H1 (cell line): ENCODE results near the gene ATP2B1. TPM values are rescaled to one million over a fixed set of nuclear protein-coding genes. Genes with fewer than 3 reads are reported as not detected.

Source experiments
- CTCF ChIA-PET: fragments of 300-600 bp; sonication (Branson Sonifier 250); formaldehyde crosslinking; loops from one replicate; lab custom pipeline; 2021; ENCODE audit not compliant: partially characterized antibody; lab: Charles Lee
- POLR2A ChIA-PET: fragments of 300-600 bp; sonication (Branson Sonifier 250); formaldehyde crosslinking; loops from one replicate; lab custom pipeline; 2021; ENCODE audit warnings: inconsistent platforms; ENCODE audit not compliant: partially characterized antibody; lab: Charles Lee
- DNase-seq, 2 experiments: peaks; one replicate each; pipeline versions ENCODE4 v3.0.0 to v3.0.0-alpha.2; 2010 to 2022; ENCODE audit warnings: low spot score in 2 of 2, low read depth in 1 of 2, mixed read lengths in 1 of 2
- FAIRE-seq: peaks from 2 replicates; lab custom pipeline; 2011; peaks lifted over from hg19 to GRCh38; lab: Jason Lieb, UNC
- H2AFZ ChIP-seq: 2 replicates; pipeline ENCODE4 v1.8.1; 2012; ENCODE audit warnings: low read length, inconsistent platforms
- H2AK5ac ChIP-seq: 2 replicates; pipeline ENCODE4 v1.6.1; 2013; ENCODE audit warnings: low read depth, low read length
- H2BK120ac ChIP-seq: replicated peaks from 2 replicates; pipeline ENCODE3; 2013; ENCODE audit warnings: low read depth, low read length, inconsistent platforms
- H2BK12ac ChIP-seq: 2 replicates; pipeline ENCODE4 v1.6.1; 2013; ENCODE audit warnings: low read depth, low read length
- H2BK15ac ChIP-seq: 2 replicates; pipeline ENCODE4 v1.6.1; 2013; ENCODE audit warnings: low read length
- H2BK20ac ChIP-seq: 2 replicates; pipeline ENCODE4 v1.6.1; 2013; ENCODE audit warnings: low read length
- H2BK5ac ChIP-seq: 2 replicates; pipeline ENCODE4 v1.6.1; 2013; ENCODE audit warnings: low read depth, low read length
- H3K14ac ChIP-seq: 2 replicates; pipeline ENCODE4 v1.6.1; 2013; ENCODE audit warnings: inconsistent platforms; ENCODE audit not compliant: insufficient read length
- H3K18ac ChIP-seq: 2 replicates; pipeline ENCODE4 v1.6.1; 2013; ENCODE audit warnings: low read length; ENCODE audit errors: extremely low read depth
- H3K23ac ChIP-seq: 2 replicates; pipeline ENCODE4 v1.6.1; 2013; ENCODE audit warnings: inconsistent platforms; ENCODE audit not compliant: insufficient read length
- H3K23me2 ChIP-seq: 2 replicates; pipeline ENCODE4 v1.6.1; 2013; ENCODE audit warnings: low read depth, low read length
- H3K27ac ChIP-seq: 2 replicates; pipeline ENCODE4 v1.6.1; 2011; ENCODE audit warnings: low read depth, low read length, inconsistent platforms
- H3K27me3 ChIP-seq, 4 experiments: replicated peaks in 1 of 4; 1 replicate in 1 of 4; 2 replicates in 3 of 4; pipeline versions ENCODE4 v1.6.1 to v1.8.1; 2011 to 2013; ENCODE audit warnings: low read length in 3 of 4, mild to moderate bottlenecking in 3 of 4, inconsistent platforms in 2 of 4, mixed read lengths in 2 of 4, moderate library complexity in 1 of 4; ENCODE audit not compliant: control insufficient read depth in 3 of 4, insufficient read depth in 3 of 4; ENCODE audit errors: extremely low read depth in 1 of 4
- H3K36me3 ChIP-seq, 4 experiments: 2 replicates each; pipeline versions ENCODE4 v1.6.1 to v1.8.1; 2011 to 2013; ENCODE audit warnings: mild to moderate bottlenecking in 4 of 4, low read length in 3 of 4, moderate library complexity in 2 of 4, control low read depth in 1 of 4, inconsistent platforms in 1 of 4; ENCODE audit not compliant: insufficient read depth in 4 of 4, control insufficient read depth in 2 of 4
- H3K4ac ChIP-seq: replicated peaks from 2 replicates; pipeline ENCODE3; 2013; ENCODE audit warnings: low read length, low read depth, mixed read lengths, inconsistent platforms; ENCODE audit not compliant: insufficient read length
- H3K4me1 ChIP-seq, 4 experiments: replicated peaks in 1 of 4; 1 replicate in 1 of 4; 2 replicates in 3 of 4; pipeline versions ENCODE4 v1.6.1 to v1.8.1; 2011 to 2013; ENCODE audit warnings: low read length in 3 of 4, inconsistent platforms in 2 of 4, mixed read lengths in 1 of 4; ENCODE audit not compliant: insufficient read depth in 4 of 4, control insufficient read depth in 3 of 4
- H3K4me2 ChIP-seq, 2 experiments: 2 replicates each; pipeline versions ENCODE4 v1.6.1 to v1.8.1; 2011 to 2013; ENCODE audit warnings: low read depth in 2 of 2, low read length in 2 of 2, control low read depth in 1 of 2, inconsistent platforms in 1 of 2, mild to moderate bottlenecking in 1 of 2; ENCODE audit not compliant: insufficient read depth in 1 of 2
- H3K4me3 ChIP-seq, 4 experiments: fragments of 200-600, 300-600 bp in 1 of 4; sonication (generic), shearing (Covaris generic), sonication (Bioruptor Twin) in 1 of 4; 2 replicates each; pipeline versions ENCODE4 v1.5.1 to v1.8.1; 2011 to 2016; ENCODE audit warnings: low read length in 4 of 4, low read depth in 3 of 4, control low read depth in 2 of 4, inconsistent platforms in 2 of 4, mild to moderate bottlenecking in 2 of 4, mixed read lengths in 1 of 4, moderate library complexity in 1 of 4; ENCODE audit not compliant: insufficient read depth in 2 of 4; ENCODE audit errors: extremely low read depth in 1 of 4
- H3K56ac ChIP-seq: replicated peaks from 2 replicates; pipeline ENCODE3; 2013; ENCODE audit warnings: low read depth, mild to moderate bottlenecking, mixed read lengths, low read length, inconsistent platforms; ENCODE audit not compliant: insufficient read length
- H3K79me1 ChIP-seq: 2 replicates; pipeline ENCODE4 v1.6.1; 2013; ENCODE audit warnings: low read depth, low read length, control low read depth
- H3K79me2 ChIP-seq, 2 experiments: 2 replicates each; pipeline versions ENCODE4 v1.6.1 to v1.8.1; 2012 to 2013; ENCODE audit warnings: low read length in 2 of 2, mild to moderate bottlenecking in 2 of 2, inconsistent platforms in 1 of 2; ENCODE audit not compliant: insufficient read depth in 2 of 2, control insufficient read depth in 1 of 2
- H3K9ac ChIP-seq, 4 experiments: replicated peaks in 1 of 4; 1 replicate in 1 of 4; 2 replicates in 3 of 4; pipeline versions ENCODE4 v1.6.1 to v1.8.1; 2011 to 2013; ENCODE audit warnings: low read depth in 3 of 4, low read length in 3 of 4, control low read depth in 2 of 4, mild to moderate bottlenecking in 2 of 4, moderate library complexity in 2 of 4, inconsistent platforms in 1 of 4; ENCODE audit errors: extremely low read depth in 1 of 4
- H3K9me3 ChIP-seq, 2 experiments: 2 replicates each; pipeline versions ENCODE4 v1.6.1 to v1.8.1; 2012 to 2013; ENCODE audit warnings: mild to moderate bottlenecking in 2 of 2, moderate library complexity in 2 of 2, control low read depth in 1 of 2, inconsistent platforms in 1 of 2, low read depth in 1 of 2, low read length in 1 of 2, mixed read lengths in 1 of 2; ENCODE audit not compliant: insufficient read depth in 2 of 2
- H4K20me1 ChIP-seq, 2 experiments: replicated peaks in 1 of 2; 2 replicates each; pipeline versions ENCODE3 to v1.8.1; 2011 to 2013; ENCODE audit warnings: inconsistent platforms in 2 of 2, low read length in 2 of 2, mild to moderate bottlenecking in 1 of 2; ENCODE audit not compliant: insufficient read depth in 2 of 2, control insufficient read depth in 1 of 2
- H4K5ac ChIP-seq: 2 replicates; pipeline ENCODE4 v1.6.1; 2013; ENCODE audit warnings: low read length, low read depth, mixed read lengths, inconsistent platforms; ENCODE audit not compliant: insufficient read length
- H4K8ac ChIP-seq: 2 replicates; pipeline ENCODE4 v1.8.0; 2013; ENCODE audit warnings: mild to moderate bottlenecking, moderate library complexity, low read length, inconsistent platforms; ENCODE audit not compliant: insufficient read depth; ENCODE audit errors: extremely low read depth
- H4K91ac ChIP-seq: replicated peaks from 2 replicates; pipeline ENCODE3; 2013; ENCODE audit warnings: low read length, mixed read lengths, inconsistent platforms; ENCODE audit not compliant: insufficient read length
- ATF2 ChIP-seq: IDR thresholded peaks from 2 replicates; pipeline ENCODE4 v1.6.1; 2012; ENCODE audit warnings: low read length, inconsistent platforms
- CBX8 ChIP-seq: fragments of 300-800, 300-1000 bp; sonication (generic); IDR thresholded peaks from 2 replicates; pipeline ENCODE4 v1.7.1; 2016; ENCODE audit warnings: low read depth, low read length, borderline replicate concordance
- EP300 ChIP-seq, 2 experiments: IDR thresholded peaks; 1 replicate in 1 of 2; 2 replicates in 1 of 2; pipeline ENCODE4 v1.6.1; 2011 to 2012; ENCODE audit warnings: low read depth in 2 of 2, low read length in 2 of 2, mild to moderate bottlenecking in 2 of 2, borderline replicate concordance in 1 of 2, inconsistent platforms in 1 of 2, moderate library complexity in 1 of 2
- POU5F1 ChIP-seq: IDR thresholded peaks from 2 replicates; pipeline ENCODE4 v1.6.1; 2011; ENCODE audit warnings: low read depth, mild to moderate bottlenecking, low read length, moderate library complexity
- TBP ChIP-seq: IDR thresholded peaks from 2 replicates; pipeline ENCODE4 v1.6.1; 2011; ENCODE audit warnings: low read depth, low read length, improper control_type of control experiment
- WGBS, 2 experiments: shearing (Covaris generic) in 1 of 2; methylation state at CpG; one replicate each; pipeline versions ENCODE4 v1.1.6 to v1.1.7; 2013 to 2015; ENCODE audit warnings: low lambda C conversion rate in 2 of 2, mixed read lengths in 2 of 2, inconsistent platforms in 1 of 2, low coverage in 1 of 2, missing lambda C conversion rate in 1 of 2; ENCODE audit not compliant: insufficient replicate concordance in 2 of 2, insufficient coverage in 1 of 2, insufficient read length in 1 of 2; ENCODE audit errors: extremely low coverage in 1 of 2, missing lambda C conversion rate in 1 of 2; 5-methylcytosine and 5-hydroxymethylcytosine counted together
- polyA plus RNA-seq, 7 experiments: library from polyadenylated mRNA; depleted of rRNA in 3 of 7; stranded (reverse) in 5 of 7; unstranded in 2 of 7; fragments of >200 nt in 5 of 7; fragments of 200-250 nt in 2 of 7; gene quantifications; 1 replicate in 5 of 7; 2 replicates in 1 of 7; 4 replicates in 1 of 7; pipeline versions ENCODE4 v1.2.1 to v1.2.3, GENCODE V29; 2011 to 2013; ENCODE audit warnings: missing spikeins in 2 of 7, mixed read lengths in 2 of 7
- total RNA-seq: library from RNA; stranded (reverse); fragmentation: NEBNext Ultra II Directional; extraction: Animal tissue kit (Norgen Biotek cat#: 25700); gene quantifications from 2 replicates; pipeline ENCODE4 v1.2.1, GENCODE V29; 2021

The ATP2B1 gene
- total and polyA plus RNA-seq, 2 of the 8 experiments (the other 6 are each of a cell fraction or from before 2014, with no cell fraction given), result 4.3 to 32.0 TPM

GRCh38 chr12:89680409-89680808 is 28.2 kb downstream of the ATP2B1 start:
- Histone ChIP-seq H3K23me2 (no peaks in the 10 kb centered on the region), H2AK5ac (no peak overlapping the region), H2BK120ac (no peak overlapping the region), H2BK5ac (no peak overlapping the region), H3K9ac (no peak overlapping the region), H3K23ac (no peak overlapping the region), H4K5ac (no peak overlapping the region), H3K4me1 (no peaks in the 10 kb centered on the region), H3K79me1 (no peaks in the 10 kb centered on the region; the same call in 1 of the 2 replicates), H3K18ac (no peak overlapping the region), H3K4me2 (no peak overlapping the region), H3K4ac (no peak overlapping the region), H4K8ac (no peak overlapping the region), H3K56ac (no peak overlapping the region), H3K14ac (no peak overlapping the region), H3K4me3 (no peak overlapping the region), H2BK12ac (no peak overlapping the region), H3K27ac (no peak overlapping the region), H2BK15ac (no peak overlapping the region), H2BK20ac (no peak overlapping the region), H4K20me1 (no peaks in the 10 kb centered on the region), H3K79me2 (peaks cover 0 to 77% of the 10 kb centered on the region in 2 experiments; a peak in 2 of 4 replicates), H3K36me3 (no peaks in the 10 kb centered on the region), H4K91ac (no peak overlapping the region), H2AFZ (no peak overlapping the region), H3K9me3 (peaks cover 0 to 7% of the 10 kb centered on the region in 2 experiments; a peak in 1 of 4 replicates), H3K27me3 (no peaks in the 10 kb centered on the region)
- TF ChIP-seq POU5F1, result no peak
- no peak for TF ChIP-seq ATF2
- TF ChIP-seq EP300 (IDR thresholded peaks at IDR 0.05; ENCODE audit: borderline replicate concordance in 1 of 2, low read depth in 2 of 2, low read length in 2 of 2), result no peak
- TF ChIP-seq CBX8, result no peak
- TF ChIP-seq TBP, result no peak
- WGBS, 2 experiments, result 91% methylated on average over 4 of the region's 4 CpGs; no CpG with 5 or more reads in 1 of the 2 experiments
- CTCF ChIA-PET, result interaction anchor here (0.8 kb wide), 1 partner anchor 35 kb away, joined by 3 read pairs; no protein-coding TSS in a partner anchor
- FAIRE-seq (no peak), DNase-seq (no peak)
- POLR2A ChIA-PET, result interaction anchor here (0.7 kb wide), 1 partner anchor 1832 kb away, joined by 3 read pairs; no protein-coding TSS in a partner anchor
